ENCODE measurements around the gene PDE11A.

DNA sequence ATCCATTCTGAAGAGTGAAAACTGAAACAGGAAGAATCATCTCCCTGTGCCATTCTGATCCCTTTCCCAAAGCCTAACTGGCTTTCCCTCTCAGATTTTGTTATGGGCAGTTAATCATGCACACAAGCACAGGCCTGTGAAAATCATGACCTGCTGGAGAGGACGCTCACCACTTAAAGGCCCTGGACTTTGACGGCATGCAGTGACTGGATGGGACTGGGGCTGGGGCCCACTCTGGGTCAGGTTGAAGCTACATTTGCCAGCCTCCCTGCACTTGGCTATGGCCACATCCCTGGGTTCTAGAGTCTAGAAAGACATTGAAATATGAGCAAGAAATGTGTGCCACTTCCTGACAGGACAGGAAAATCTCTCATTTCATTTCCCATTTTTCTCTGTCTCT lies 12.9 kb downstream of the PDE11A start:
- TF ChIP-seq, protein P1, sequence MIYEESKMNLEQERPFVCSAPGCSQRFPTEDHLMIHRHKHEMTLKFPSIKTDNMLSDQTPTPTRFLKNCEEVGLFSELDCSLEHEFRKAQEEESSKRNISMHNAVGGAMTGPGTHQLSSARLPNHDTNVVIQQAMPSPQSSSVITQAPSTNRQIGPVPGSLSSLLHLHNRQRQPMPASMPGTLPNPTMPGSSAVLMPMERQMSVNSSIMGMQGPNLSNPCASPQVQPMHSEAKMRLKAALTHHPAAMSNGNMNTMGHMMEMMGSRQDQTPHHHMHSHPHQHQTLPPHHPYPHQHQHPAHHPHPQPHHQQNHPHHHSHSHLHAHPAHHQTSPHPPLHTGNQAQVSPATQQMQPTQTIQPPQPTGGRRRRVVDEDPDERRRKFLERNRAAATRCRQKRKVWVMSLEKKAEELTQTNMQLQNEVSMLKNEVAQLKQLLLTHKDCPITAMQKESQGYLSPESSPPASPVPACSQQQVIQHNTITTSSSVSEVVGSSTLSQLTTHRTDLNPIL (CRISPR knock-in tag; IDR thresholded peaks at IDR 0.05; ENCODE audit: low read depth): no peak
- TF ChIP-seq ARNTL (CRISPR knock-in tag; IDR thresholded peaks at IDR 0.05; ENCODE audit: borderline replicate concordance, low read depth) (no peak), RARB (CRISPR knock-in tag; IDR thresholded peaks at IDR 0.05) (no peak), CSDC2 (CRISPR knock-in tag; IDR thresholded peaks at IDR 0.05) (no peak), TOX (CRISPR knock-in tag; IDR thresholded peaks at IDR 0.05; ENCODE audit: borderline replicate concordance) (no peak), ESRRG (CRISPR knock-in tag; IDR thresholded peaks at IDR 0.05) (no peak)
- TF ChIP-seq, protein P2, sequence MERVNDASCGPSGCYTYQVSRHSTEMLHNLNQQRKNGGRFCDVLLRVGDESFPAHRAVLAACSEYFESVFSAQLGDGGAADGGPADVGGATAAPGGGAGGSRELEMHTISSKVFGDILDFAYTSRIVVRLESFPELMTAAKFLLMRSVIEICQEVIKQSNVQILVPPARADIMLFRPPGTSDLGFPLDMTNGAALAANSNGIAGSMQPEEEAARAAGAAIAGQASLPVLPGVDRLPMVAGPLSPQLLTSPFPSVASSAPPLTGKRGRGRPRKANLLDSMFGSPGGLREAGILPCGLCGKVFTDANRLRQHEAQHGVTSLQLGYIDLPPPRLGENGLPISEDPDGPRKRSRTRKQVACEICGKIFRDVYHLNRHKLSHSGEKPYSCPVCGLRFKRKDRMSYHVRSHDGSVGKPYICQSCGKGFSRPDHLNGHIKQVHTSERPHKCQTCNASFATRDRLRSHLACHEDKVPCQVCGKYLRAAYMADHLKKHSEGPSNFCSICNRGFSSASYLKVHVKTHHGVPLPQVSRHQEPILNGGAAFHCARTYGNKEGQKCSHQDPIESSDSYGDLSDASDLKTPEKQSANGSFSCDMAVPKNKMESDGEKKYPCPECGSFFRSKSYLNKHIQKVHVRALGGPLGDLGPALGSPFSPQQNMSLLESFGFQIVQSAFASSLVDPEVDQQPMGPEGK (CRISPR knock-in tag; IDR thresholded peaks at IDR 0.05; ENCODE audit: borderline replicate concordance): no peak
- TF ChIP-seq, protein P3, sequence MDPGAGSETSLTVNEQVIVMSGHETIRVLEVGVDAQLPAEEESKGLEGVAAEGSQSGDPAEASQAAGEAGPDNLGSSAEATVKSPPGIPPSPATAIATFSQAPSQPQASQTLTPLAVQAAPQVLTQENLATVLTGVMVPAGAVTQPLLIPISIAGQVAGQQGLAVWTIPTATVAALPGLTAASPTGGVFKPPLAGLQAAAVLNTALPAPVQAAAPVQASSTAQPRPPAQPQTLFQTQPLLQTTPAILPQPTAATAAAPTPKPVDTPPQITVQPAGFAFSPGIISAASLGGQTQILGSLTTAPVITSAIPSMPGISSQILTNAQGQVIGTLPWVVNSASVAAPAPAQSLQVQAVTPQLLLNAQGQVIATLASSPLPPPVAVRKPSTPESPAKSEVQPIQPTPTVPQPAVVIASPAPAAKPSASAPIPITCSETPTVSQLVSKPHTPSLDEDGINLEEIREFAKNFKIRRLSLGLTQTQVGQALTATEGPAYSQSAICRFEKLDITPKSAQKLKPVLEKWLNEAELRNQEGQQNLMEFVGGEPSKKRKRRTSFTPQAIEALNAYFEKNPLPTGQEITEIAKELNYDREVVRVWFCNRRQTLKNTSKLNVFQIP (CRISPR knock-in tag; IDR thresholded peaks at IDR 0.05; ENCODE audit: borderline replicate concordance, low read depth): no peak
